ENCODE data around the gene ST3GAL5.

The ST3GAL5 gene

DNA sequence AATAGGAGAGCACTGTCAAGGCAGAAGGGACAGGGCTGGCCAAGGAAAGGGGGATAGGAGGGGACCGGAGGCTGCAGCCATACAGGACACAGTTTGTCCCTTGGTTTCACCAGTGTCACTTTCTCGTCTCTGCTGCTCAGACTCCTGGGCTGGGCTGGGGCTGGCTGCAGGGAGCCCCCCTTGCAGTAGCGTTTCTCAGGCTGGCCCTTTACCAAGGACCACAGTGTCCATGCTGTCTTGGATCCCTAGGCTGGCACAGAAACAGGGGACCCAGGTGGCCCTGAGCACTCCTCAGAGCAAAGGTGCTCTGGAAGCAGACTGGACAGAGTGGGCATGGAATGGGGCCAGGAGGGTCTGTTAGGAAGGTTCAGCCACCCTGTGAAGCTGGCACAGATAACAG lies 100.2 kb downstream of the ST3GAL5 start:
- DNase-seq: no peak
- Histone ChIP-seq H3K9me3 (ENCODE audit: insufficient read depth, low read length, severe bottlenecking) (no peaks in the 10 kb centered on the region), H3K27ac (ENCODE audit: low read length) (no peak overlapping the region), H3K4me1 (ENCODE audit: insufficient read depth, low read length) (no peaks in the 10 kb centered on the region), H3K36me3 (ENCODE audit: insufficient read depth, low read length) (no peaks in the 10 kb centered on the region), H3K4me3 (ENCODE audit: low read depth in 1 of 2, low read length in 2 of 2) (no peak overlapping the region), H3K27me3 (ENCODE audit: insufficient read depth, low read length, poor library complexity) (peaks cover 3% of the 10 kb centered on the region), H3K79me2 (ENCODE audit: insufficient read depth, low read length) (no peaks in the 10 kb centered on the region), H3K9ac (ENCODE audit: low read depth, low read length) (no peak overlapping the region), H4K20me1 (ENCODE audit: insufficient read depth, low read length) (no peaks in the 10 kb centered on the region), H3K4me2 (ENCODE audit: insufficient read depth, low read length) (no peak overlapping the region), H2AFZ (ENCODE audit: low read depth, low read length) (no peak overlapping the region)
- ATAC-seq (ENCODE audit: insufficient read depth, low read depth): no peak
- no peak for TF ChIP-seq CTCF (IDR thresholded peaks at IDR 0.05; ENCODE audit: borderline replicate concordance, extremely low read depth, low read length, poor library complexity, severe bottlenecking)

DNA sequence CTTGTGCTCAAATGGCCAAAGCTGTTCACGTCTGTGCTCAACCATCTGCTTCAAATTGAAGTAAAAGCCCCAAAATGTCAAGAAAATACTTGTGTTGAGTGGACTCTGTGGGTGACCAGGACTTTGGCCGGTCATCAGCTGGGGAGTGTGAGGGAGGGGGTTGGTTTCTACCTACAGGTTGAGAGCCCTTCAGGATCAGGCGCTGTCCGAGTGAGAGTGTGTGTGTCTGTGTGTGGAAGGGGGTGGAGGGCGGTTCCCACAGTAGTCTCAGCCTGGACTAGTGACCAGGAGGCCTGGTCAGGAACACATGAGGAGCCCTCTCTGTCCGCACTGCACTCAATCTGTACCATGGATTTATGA lies 100.8 kb downstream of the ST3GAL5 start:
- no peaks in the 10 kb centered on the region for H3K36me3 ChIP-seq (ENCODE audit: insufficient read depth, low read length)
- no peaks in the 10 kb centered on the region for H3K4me1 ChIP-seq (ENCODE audit: insufficient read depth, low read length)
- H3K27me3 ChIP-seq (ENCODE audit: insufficient read depth, low read length, poor library complexity): peaks cover 2% of the 10 kb centered on the region
- H3K9me3 ChIP-seq (ENCODE audit: insufficient read depth, low read length, severe bottlenecking): no peaks in the 10 kb centered on the region
- no peak overlapping the region for H3K27ac ChIP-seq (ENCODE audit: low read length)
- TF ChIP-seq EZH2 (IDR thresholded peaks at IDR 0.05; ENCODE audit: borderline replicate concordance, low read depth, low read length, severe bottlenecking): no peak
- TF ChIP-seq CTCF (IDR thresholded peaks at IDR 0.05; ENCODE audit: borderline replicate concordance, extremely low read depth, low read length, poor library complexity, severe bottlenecking): no peak
- no peak overlapping the region for H3K9ac ChIP-seq (ENCODE audit: low read depth, low read length)
- no peak overlapping the region for H3K4me3 ChIP-seq (ENCODE audit: low read depth in 1 of 2, low read length in 2 of 2)
- H3K79me2 ChIP-seq (ENCODE audit: insufficient read depth, low read length): no peaks in the 10 kb centered on the region
- no peaks in the 10 kb centered on the region for H4K20me1 ChIP-seq (ENCODE audit: insufficient read depth, low read length)
- H2AFZ ChIP-seq (ENCODE audit: low read depth, low read length): no peak overlapping the region
- no peak overlapping the region for H3K4me2 ChIP-seq (ENCODE audit: insufficient read depth, low read length)
- ATAC-seq (ENCODE audit: insufficient read depth, low read depth) (no peak), DNase-seq (no peak)

- Histone ChIP-seq H3K4me1 (ENCODE audit: insufficient read depth, low read length) (no peaks in the 10 kb centered on the region), H4K20me1 (ENCODE audit: insufficient read depth, low read length) (no peaks in the 10 kb centered on the region), H2AFZ (ENCODE audit: low read depth, low read length) (no peak overlapping the region), H3K9me3 (ENCODE audit: insufficient read depth, low read length, severe bottlenecking) (no peaks in the 10 kb centered on the region), H3K4me3 (ENCODE audit: low read depth in 1 of 2, low read length in 2 of 2) (no peak overlapping the region), H3K27me3 (ENCODE audit: insufficient read depth, low read length, poor library complexity) (no peaks in the 10 kb centered on the region), H3K9ac (ENCODE audit: low read depth, low read length) (no peak overlapping the region), H3K4me2 (ENCODE audit: insufficient read depth, low read length) (no peak overlapping the region), H3K36me3 (ENCODE audit: insufficient read depth, low read length) (no peaks in the 10 kb centered on the region), H3K79me2 (ENCODE audit: insufficient read depth, low read length) (no peaks in the 10 kb centered on the region), H3K27ac (ENCODE audit: low read length) (no peak overlapping the region)
- TF ChIP-seq CTCF (IDR thresholded peaks at IDR 0.05; ENCODE audit: borderline replicate concordance, extremely low read depth, low read length, poor library complexity, severe bottlenecking): no peak
- TF ChIP-seq EZH2 (IDR thresholded peaks at IDR 0.05; ENCODE audit: borderline replicate concordance, low read depth, low read length, severe bottlenecking): no peak
- no peak for ATAC-seq (ENCODE audit: insufficient read depth, low read depth)
- DNase-seq: no peak
Measured at GRCh38 chr2:85787282-85787980, 101.4 kb downstream of the ST3GAL5 start.
